Activated naive CD4-positive, alpha-beta T cell treated with anti-CD3 and anti-CD28 coated beads, Interleukin-2, amount 50 U/mL, for 16 hours (primary cell): ENCODE data around the gene BDP1.
"Not testable (repeated sequence)": the region's sequence is repeated elsewhere in the genome, so short reads cannot be mapped to it uniquely, and the experiment has no call there.

ENCODE experiments used
- DNase-seq: peaks from one replicate; pipeline ENCODE4 v3.0.0-alpha.2; 2020

BDP1 gene

DNA sequence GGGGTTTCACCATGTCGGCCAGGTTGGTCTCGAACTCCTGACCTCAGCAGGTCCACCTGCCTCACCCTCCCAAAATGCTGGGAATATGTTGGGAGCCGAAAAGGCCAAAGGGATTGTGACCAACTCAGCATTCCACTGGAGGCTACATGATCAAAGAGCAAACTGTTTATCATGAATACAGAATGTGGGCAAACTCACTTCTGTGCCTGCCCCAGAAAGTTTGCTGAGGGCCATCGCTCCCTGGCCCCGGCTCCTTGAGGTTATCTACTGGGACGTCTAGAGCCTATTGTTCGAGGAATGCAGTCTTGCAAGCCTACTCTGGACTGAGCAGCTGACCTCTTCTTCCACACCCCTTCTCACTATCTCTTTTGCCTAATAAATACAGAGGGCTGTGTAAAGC is 116.4 kb downstream of the BDP1 start:
- not testable (repeated sequence) for DNase-seq

DNA sequence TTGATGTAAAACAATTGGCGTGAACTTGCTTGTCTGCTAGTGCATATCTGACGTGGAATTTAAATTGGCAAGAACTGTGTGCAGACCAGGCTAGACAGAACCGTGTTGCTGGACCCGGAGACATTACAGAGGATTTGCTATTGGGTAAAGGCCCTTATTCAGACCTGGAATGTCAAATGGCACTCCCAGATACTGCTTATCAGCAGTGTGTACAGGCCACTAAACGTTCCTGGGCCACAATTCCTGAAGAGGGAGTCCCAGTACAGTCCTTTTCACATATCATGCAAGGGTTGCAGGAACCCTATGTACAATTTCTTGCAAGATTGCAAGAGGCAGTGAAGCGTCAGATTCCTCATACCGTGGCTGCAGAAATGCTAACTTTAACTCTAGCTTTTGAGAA is 118.1 kb downstream of the BDP1 start:
- no peak for DNase-seq

DNA sequence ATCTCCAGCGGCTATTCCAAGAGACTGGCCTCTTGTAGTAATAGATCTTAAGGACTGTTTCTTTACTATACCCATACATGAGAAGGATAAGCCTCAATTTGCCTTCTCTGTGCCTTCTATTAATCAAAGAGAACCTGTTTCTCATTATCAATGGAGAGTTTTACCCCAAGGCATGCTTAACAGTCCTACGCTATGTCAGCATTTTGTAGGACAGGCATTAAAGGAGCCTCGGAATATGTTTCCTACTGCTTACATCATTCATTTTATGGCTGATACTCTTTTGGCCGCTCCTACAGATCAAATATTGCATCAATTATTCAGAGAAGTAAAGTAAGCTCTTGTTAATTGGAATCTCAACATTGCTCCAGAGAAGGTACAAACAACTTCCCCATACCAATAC is 120.1 kb downstream of the BDP1 start:
- not testable (repeated sequence) for DNase-seq

DNA sequence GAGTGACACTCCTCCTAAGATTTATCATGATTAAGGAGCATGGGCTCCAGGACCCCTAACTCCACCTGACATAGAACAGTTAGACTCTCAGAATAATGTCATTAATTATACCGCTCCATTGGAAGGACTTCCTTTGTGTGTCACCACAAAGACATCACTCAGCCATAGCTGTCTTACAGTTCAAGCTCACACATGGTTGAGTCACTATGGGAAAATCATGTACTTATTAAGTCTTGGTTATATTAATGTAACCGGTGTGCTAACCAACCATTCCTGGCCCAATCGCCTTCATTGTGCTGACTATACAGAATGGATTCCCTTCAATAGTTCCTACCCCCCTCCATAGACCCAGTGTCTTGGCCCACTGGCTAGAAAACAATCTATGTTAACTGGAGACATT is 120.8 kb downstream of the BDP1 start:
- no peak for DNase-seq

DNA sequence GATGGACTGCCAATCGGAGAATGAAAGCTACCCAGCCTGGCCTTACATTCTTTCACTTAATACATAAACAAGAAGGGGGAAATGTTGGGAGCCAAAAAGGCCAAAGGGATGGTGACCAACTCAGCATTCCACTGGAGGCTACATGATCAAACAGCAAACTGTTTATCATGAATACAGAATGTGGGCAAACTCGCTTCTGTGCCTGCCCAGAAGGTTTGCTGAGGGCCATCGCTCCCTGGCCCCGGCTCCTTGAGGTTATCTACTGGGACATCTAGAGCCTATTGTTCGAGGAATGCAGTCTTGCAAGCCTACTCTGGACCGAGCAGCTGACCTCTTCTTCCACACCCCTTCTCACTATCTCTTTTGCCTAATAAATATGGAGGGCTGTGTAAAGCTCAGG is 122.4 kb downstream of the BDP1 start:
- not testable (repeated sequence) for DNase-seq

DNA sequence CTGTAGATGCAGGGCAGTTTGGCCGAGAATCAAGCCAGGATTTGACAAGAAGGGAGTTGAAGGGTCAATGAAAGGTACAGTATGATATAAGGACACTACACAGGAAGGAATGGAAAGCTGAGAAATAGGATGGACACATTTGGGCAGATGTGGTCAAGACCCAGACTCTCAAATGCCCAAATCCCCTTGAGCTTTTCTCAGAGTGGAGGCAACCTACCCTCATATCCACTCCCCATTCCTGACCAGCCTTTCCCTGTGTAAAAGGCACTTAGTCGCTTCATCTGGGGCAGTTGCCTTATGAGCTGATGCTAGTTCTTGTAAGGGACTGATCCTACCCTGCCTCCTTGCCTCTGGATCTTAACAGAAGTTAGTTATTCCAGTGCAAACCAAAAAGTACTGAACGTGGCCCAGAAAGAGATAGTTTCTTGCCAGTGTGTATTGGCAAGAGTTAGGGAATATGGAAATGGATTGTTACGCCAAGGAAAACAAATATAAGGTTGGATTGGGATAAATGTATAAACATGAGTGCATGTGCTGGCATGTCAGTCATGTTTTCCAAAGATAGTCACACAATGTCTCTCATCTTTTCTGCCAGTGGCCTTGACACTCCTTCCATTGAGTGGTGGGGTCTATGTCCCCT is 127.6 kb downstream of the BDP1 start:
- no peak for DNase-seq

DNA sequence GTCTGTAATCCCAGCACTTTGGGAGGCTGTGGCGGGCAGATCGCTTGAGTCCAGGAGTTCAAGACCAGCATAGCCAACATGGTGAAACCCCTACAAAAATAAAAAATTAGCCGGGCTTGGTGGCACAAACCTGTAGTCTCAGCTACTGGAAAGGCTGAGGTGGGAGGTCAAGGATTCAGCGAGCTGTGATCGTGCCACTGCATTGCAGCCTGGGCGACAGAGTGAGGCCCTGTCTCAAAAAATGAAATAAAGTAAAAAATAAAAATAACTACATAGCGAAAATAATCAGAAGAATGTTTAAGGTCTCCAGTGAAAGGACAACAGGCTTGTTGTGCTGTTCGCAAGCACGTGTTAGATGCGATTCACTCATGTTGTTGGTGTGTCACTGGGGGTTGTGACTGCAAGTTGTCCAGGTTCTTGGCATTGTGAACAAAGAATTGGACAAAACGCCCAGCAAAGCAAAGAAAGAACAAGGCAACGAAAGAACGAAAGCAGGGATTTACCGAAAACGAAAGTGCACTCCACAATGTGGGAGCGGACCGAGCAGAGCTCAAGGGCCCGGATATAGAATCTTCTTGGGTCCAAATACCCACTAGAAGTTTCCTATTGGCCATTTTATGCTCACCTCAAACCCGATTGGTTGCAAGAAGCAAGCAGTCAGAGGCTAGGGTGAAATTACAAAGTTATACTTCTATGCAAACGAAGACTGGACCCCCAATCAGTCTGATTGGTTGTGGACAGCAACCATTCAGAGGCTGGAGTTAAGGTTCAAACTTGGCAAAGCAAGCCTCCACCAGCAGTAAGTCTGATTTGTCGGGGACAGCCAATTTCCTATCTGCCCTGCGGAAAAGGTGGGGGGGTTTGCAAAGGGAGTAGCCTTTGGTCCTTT is 130.8 kb downstream of the BDP1 start:
- DNase-seq = no peak

DNA sequence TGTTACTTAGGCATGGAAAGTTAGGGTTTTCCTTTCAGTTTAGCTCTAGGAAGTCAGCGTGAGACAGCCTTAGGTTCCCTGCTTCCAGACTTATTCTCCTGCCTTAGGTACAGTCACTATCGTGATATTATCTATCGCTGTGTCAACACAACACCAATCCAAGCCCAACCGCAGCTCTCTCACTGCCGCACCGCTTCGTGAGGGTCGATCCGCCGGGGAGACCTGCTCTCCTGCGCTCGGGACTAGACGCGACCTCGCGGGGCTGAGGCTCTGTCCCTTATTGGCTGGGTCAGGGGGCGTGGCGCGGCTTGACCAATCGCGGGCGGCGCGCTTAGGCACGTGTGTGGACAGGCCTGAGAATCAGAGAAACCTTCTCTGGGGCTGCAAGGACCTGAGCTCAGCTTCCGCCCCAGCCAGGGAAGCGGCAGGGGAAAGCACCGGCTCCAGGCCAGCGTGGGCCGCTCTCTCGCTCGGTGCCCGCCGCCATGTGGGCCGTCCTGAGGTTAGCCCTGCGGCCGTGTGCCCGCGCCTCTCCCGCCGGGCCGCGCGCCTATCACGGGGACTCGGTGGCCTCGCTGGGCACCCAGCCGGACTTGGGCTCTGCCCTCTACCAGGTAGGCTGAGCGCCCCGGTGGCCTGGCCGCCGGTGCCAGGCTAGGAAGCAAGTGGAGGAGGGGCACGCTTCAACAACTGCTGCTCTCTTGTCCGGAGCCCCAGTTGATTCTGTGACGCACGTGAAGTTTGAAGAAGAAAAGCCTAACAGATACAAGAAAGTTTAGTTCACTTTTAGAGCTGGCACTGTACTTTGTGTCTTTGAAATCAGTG is 131.7 kb downstream of the BDP1 start, which contains the start of gene MCCC2:
MCCC2 (plus strand) TSS at position 400 of the 825 bp plus-strand sequence; CDS start at position 486, 86 bp downstream.
- DNase-seq = peak; percentile 98

DNA sequence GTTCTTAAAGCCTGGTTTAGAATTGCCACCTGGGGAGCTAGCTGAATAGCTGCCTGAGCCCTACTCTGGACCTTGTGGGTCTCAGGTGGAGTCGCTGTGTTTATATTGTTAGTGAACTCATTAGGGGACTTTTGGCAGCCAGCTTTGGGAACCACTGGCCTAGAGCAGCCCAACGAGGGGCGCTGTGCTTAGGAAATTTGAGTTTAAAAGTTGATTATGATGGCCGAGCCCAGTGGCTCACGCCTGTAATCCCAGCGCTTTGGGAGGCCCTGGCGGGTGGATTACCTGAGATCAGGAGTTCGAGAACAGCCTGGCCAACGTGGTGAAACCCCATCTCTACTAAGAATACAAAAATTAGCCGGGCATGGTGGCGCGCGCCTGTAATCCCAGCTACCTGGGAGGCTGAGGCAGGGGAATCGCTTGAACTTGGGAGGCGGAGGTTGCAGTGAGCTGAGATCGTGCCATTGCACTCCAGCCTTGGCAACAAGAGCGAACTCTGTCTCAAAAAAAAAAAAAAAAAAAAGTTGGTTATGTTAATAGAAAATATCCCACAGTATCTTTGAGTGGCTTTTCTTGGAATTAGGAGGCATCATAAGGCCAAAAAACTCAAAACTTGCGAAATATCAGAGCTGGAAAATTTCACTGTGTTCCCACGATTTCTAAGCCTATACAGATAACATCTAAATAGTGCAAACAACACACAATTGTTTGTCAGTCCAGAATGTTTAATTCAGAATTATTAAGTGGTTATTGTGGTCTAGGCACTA is 132.5 kb downstream of the BDP1 start:
- DNase-seq = peak; percentile 13

DNA sequence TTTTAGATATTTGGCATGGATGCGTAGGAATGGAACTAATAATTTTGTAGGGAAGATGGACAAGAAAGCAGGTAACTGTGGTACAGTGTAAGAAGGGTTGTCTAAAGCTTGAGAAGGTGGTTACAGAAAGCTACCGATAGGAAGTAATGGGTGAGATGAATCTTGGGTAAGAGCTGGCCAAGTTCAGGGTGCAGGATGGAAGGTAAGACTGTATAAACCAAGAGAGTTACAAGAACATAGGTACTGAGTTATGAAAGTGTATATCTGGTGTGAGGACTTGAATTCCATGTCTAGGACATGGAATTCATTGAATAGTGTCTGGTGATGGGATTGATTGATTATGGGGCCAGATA is 133.1 kb downstream of the BDP1 start:
- no peak for DNase-seq

DNA sequence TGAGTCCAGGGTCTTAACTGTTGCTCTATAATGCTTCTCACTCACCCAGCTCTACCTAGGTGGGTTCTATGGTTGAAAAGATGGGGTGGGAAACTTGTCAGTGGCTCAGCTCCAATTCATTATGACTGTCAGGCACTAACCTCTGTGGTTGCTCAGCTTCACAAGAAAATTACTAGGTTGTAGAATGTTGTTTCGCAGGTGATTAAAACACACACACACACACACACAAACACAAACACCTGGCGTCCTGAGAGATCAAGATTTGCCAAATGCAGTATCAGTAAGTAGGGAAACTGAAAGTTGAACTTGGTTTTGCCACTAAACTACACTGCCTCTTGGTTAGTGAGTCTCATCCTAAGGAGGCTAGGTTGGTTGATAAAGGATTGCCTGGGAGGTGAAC is 134.5 kb downstream of the BDP1 start:
- DNase-seq = no peak

DNA sequence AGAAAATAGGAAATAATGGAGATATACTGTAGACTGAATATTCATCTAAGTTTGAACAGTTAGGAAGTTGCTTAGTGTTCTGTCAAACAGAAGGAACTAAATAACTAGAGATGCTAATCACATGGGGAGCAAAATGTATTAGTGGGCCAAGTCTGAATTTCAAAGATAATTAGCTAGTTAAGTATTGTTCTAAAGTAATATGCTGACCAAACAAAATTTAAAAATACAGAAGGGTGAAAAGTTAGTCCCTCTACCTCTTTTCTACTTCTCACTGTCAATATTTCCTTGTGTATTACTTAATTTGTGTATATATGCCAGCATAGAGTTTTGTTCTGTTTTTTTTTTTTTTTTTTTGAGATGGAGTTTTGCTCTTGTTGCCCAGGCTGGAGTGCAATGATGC is 135.6 kb downstream of the BDP1 start:
- no peak for DNase-seq

DNA sequence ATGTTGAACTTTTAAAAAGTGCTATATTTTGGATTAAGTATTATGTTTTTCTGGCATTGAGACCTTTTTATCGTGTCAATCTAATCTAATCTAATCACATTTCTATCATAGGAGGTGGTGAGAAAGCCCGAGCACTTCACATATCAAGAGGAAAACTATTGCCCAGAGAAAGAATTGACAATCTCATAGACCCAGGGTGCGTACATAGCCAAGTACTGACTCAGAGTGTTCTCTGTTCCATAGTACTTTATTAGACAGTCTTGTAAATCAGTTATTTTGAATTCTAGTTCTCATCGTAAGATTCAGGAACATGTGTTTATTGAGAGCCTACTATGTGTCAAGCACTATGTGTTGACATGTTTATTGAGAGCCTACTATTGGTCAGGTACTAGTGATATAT is 140.7 kb downstream of the BDP1 start:
- DNase-seq = no peak

DNA sequence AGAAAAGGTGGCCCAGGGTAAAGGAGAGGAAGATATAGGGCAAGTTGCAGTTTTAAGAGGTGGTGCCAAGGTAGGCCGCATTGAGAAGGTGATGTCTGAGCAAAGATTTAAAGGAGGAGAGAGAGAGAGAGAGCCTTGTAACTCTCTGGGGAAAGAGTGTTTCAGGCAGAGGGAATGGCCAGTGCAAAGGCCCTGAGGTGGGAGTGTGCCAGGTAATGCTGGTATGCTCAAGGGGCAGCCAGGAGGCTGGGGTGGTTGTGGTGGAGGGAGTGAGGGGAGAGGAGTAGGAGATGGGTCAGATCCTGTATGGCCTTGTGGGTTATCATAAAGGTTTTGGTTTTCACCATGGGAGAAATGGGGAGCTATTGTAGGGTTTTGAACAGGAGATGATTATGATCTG is 141.6 kb downstream of the BDP1 start:
- no peak for DNase-seq

DNA sequence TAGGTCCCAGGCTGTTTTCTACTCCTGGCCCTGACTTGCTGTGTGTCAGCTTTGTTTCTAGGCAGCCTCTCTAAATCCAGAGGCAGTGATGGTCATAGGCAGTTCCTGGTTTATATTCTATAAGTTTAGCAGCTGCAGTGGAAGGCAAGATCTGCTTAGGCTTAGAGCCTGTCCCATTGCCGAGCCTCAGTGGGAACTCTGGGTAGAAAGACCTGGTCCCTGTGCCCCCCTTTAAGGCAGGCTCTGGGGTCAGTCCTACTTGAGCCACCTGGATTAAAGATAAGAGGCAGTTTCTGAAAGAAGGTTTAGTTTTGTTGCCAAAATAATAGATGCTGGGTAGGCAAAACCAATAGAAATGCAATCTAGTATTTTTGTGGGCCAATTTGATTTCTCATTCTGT is 145.3 kb downstream of the BDP1 start:
- DNase-seq = no peak

DNA sequence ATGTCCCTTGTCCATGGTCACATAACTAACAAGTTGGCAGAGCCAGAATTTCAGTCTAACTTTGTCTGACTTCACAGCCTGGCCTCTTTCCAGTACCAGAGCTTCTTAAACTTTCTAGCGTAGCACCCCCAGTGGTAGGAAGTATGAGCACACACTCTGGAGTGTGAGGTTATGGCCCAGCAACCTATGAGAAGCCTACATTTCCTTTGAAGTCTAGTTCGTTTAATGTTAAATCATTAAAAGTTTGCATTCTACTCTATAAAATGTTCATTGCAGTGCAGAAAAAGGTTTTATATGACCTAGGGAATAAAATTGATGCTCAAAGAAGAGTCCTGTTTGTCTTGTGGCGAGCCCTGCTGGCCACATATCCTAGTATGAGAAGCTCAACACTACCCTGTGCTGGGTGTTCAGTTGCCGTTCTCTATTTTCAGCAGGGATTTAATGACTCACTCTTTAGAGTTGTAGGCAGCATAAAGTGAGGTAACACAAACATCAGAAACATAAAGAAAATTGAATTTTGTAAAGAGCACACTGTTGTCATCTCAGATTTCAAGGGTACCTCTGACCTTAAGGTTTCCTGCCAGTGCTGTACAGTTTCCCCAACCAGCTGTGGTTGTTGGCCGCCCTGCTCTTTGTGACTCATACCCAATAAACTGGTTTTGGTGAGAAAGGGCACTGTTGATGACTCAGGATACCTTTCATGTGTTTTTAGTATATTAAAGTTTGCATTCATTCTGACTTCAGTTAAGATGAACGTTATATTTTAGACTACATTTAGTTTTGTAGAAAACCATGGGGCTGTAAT is 146.0 kb downstream of the BDP1 start:
- DNase-seq = peak; percentile 72

DNA sequence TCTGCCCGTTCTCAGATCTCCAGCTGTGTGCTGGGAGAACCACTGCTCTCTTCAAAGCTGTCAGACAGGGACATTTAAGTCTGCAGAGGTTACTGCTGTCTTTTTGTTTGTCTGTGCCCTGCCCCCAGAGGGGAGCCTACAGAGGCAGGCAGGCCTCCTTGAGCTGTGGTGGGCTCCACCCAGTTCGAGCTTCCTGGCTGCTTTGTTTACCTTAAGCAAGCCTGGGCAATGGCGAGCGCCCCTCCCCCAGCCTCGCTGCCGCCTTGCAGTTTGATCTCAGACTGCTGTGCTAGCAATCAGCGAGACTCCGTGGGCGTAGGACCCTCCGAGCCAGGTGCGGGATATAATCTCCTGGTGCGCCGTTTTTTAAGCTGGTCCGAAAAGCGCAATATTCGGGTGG is 154.5 kb downstream of the BDP1 start:
- not testable (repeated sequence) for DNase-seq

DNA sequence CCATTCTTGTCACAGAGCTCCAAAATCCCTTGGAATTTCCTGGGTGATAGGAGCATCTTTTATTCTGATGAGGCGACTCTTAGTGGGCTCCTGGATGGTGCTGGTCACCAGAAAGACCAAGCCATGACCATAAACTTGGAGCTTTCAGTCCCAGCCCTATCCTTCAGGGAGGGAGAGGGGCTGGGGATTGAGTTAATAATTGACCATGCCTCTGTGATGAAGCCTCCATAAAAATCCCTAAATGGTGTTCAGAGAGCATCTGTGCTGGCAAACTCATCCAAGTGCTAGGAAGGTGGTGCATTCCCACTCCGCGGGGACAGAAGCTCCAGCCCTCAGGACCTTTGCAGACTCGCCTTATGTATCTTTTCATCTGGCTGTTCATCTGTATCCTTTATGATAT is 160.4 kb downstream of the BDP1 start:
- DNase-seq = no peak
